ENCODE results near the gene CDH13.

Gene CDH13

GRCh38 chr16:83270061-83270460 is 643.3 kb downstream of the CDH13 start:
- DNase-seq: no peak

- no peak for DNase-seq
Measured at GRCh38 chr16:83270640-83271039, 643.9 kb downstream of the CDH13 start.

DNA sequence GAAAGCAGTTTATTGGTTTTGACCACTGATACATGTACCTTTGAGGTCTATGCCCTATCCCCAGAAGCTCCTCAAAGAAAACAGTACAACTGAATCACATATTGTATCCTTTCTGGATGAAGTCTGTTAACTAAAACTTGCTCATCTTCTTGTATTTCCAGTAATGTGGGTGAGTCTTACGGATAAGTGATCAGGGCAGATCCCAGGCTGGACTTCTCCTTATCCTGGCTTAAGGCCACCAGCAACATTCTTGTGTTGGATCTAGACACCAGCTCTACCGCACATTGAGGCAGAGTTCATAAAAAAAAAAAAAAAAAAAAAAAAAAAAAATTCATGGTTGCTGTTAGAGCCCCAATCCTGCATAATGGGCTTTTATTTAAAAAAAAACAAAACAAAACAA is 644.4 kb downstream of the CDH13 start:
- no peak for DNase-seq

GRCh38 chr16:83271970-83272575 is 645.3 kb downstream of the CDH13 start:
- DNase-seq: no peak

GRCh38 chr16:83272843-83273242 is 646.1 kb downstream of the CDH13 start:
- DNase-seq: no peak

- no peak for DNase-seq
Measured at GRCh38 chr16:83273504-83274173, 646.9 kb downstream of the CDH13 start.

GRCh38 chr16:83279251-83279650 is 652.5 kb downstream of the CDH13 start:
- no peak for DNase-seq

DNA sequence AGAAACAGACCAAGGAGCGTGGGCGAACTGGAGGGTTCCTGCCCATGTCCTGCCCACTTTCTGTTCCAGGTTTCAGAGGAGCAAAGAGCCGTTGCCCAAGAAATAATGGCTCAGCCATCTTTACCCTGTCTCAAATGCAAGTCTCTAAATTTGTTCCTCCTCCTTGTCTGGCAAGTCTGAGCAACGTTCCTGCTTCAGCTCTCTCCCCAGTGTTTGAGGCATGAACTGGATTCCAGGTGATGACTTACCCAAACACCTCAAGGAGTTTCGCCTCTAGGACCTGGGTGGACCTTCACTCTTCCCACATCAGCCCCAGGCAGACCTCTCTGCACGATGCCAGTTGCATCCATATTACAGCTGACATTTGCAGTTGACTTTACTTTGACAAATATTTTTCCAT is 659.2 kb downstream of the CDH13 start:
- no peak for DNase-seq

GRCh38 chr16:83296505-83296904 is 669.7 kb downstream of the CDH13 start:
- no peak for DNase-seq

DNA sequence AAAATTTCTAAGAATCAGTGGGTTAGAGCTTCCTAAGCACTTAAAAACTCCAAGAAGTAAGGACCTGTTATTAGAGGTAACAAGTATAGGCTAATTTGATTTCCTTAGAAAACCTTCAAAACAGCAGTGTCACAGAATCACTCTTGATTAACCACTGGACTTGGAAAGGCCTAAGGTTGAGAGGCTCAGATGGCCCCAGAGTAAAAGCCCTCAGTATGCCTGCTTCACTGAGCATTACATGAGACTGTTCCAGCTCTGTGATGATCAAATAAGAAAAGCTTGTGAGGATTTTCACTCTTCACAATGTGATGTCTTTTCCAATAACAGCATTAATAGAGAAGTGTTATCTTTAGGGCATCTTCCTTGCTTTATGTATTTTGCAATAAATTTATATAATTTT is 671.8 kb downstream of the CDH13 start:
- no peak for DNase-seq

GRCh38 chr16:83300326-83300725 is 673.6 kb downstream of the CDH13 start:
- no peak for DNase-seq

- no peak for DNase-seq
Measured at GRCh38 chr16:83301971-83302370, 675.2 kb downstream of the CDH13 start.

DNA sequence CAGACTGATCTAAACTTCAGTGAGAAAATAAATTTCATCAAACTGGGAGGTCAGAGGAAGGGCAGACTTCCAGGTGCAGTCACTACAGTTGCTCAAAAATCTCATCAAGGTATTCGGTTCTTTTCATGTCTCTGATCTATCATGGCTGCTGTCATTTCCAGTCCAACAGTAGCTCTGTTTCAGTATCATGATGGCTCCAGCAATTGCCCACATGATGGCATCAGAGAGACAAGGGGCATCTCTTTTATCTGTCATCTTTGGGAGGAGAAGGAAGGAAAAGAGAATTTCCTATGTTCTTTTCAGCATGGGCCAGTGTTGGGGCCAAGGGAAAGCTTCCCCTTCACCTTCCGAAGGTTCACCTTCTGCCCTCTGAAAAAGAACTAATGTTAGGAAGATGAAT is 676.1 kb downstream of the CDH13 start:
- DNase-seq: no peak

GRCh38 chr16:83305092-83305491 is 678.3 kb downstream of the CDH13 start:
- no peak for DNase-seq

GRCh38 chr16:83306961-83307593 is 680.3 kb downstream of the CDH13 start:
- no peak for DNase-seq

DNA sequence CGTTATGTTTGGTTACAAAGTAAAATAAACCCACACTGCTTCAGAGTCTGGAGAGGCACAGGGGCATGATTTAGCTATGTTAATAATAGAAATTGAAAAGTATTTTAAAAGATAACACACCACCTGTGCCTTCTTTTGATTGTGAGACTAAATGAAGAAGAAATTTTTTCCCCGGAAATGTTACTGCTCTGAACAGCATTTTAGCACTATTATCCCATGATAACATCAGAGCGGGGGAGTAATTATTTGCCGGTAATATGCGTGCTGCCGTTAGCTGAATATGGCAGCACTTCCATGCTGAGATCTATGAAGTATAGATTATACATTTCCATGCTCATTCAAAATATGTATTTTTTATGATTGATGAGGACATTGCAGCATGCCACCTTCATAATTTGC is 680.8 kb downstream of the CDH13 start:
- DNase-seq: no peak

- no peak for DNase-seq
Measured at GRCh38 chr16:83308414-83308813, 681.6 kb downstream of the CDH13 start.

GRCh38 chr16:83310816-83311215 is 684.0 kb downstream of the CDH13 start:
- DNase-seq: no peak

- DNase-seq: no peak
Measured at GRCh38 chr16:83312015-83312717, 685.4 kb downstream of the CDH13 start.

- DNase-seq: no peak
Measured at GRCh38 chr16:83312718-83313245, 686.0 kb downstream of the CDH13 start.

- DNase-seq: no peak
Measured at GRCh38 chr16:83315271-83315670, 688.5 kb downstream of the CDH13 start.

DNA sequence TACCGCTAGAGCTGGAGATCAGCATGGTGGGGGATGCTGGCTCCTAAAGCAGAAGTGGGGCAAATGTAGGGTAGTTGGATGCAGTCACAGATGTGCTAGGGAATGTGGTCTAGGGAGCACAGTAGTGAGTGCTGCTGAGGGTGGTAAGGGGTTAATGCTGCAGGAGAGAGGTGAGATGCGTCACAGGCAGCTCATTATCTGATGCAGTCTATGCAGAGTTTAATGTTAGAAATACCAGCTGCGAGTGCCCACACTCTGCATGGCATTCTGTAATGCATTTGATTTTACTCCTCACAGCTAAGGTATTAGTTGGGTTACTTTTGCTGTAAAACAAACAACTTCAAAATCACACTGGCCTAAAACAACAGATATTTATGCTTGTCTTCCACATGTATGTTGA is 689.7 kb downstream of the CDH13 start:
- no peak for DNase-seq

- DNase-seq: no peak
Measured at GRCh38 chr16:83318390-83318789, 691.6 kb downstream of the CDH13 start.

- no peak for DNase-seq
Measured at GRCh38 chr16:83328936-83329335, 702.2 kb downstream of the CDH13 start.
